GM19193 (cell line): ENCODE measurements around the gene TMPRSS3.

Experiments
- POLR2A ChIP-seq: IDR thresholded peaks from 4 replicates; pipeline ENCODE4 v1.6.1; 2011; ENCODE audit not compliant: insufficient read depth, insufficient read length; ENCODE audit errors: extremely low read depth

TMPRSS3 gene

GRCh38 chr21:42377951-42378340 is 17.9 kb downstream of the TMPRSS3 start:
- no peak for TF ChIP-seq POLR2A

GRCh38 chr21:42377211-42377950 is 18.5 kb downstream of the TMPRSS3 start:
- no peak for TF ChIP-seq POLR2A

- no peak for TF ChIP-seq POLR2A
Measured at GRCh38 chr21:42376338-42376982, 19.4 kb downstream of the TMPRSS3 start.

GRCh38 chr21:42375966-42376337 is 19.9 kb downstream of the TMPRSS3 start:
- no peak for TF ChIP-seq POLR2A

GRCh38 chr21:42375506-42375905 is 20.3 kb downstream of the TMPRSS3 start:
- no peak for TF ChIP-seq POLR2A

GRCh38 chr21:42374864-42375499 is 20.9 kb downstream of the TMPRSS3 start:
- no peak for TF ChIP-seq POLR2A

- TF ChIP-seq POLR2A: no peak
Measured at GRCh38 chr21:42374457-42374856, 21.4 kb downstream of the TMPRSS3 start.

GRCh38 chr21:42373908-42374455 is 21.9 kb downstream of the TMPRSS3 start:
- TF ChIP-seq POLR2A: no peak

GRCh38 chr21:42373196-42373907 is 22.5 kb downstream of the TMPRSS3 start:
- TF ChIP-seq POLR2A: no peak

GRCh38 chr21:42370894-42371654 is 24.8 kb downstream of the TMPRSS3 start:
- TF ChIP-seq POLR2A: no peak

- TF ChIP-seq POLR2A: no peak
Measured at GRCh38 chr21:42369821-42370220, 26.0 kb downstream of the TMPRSS3 start.

- no peak for TF ChIP-seq POLR2A
Measured at GRCh38 chr21:42367367-42368165, 28.3 kb downstream of the TMPRSS3 start.

GRCh38 chr21:42366292-42367010 is 29.4 kb downstream of the TMPRSS3 start, which contains the start of gene TFF1:
TSS of gene TFF1 (minus strand) at chr21:42366535. CDS start at chr21:42366495, 40 bp downstream.
- no peak for TF ChIP-seq POLR2A
